Measurements from ENCODE around the gene PJA2.
A peak's percentile ranks its signal among the peaks of the same experiment; 100 is the strongest.

PJA2 gene

DNA sequence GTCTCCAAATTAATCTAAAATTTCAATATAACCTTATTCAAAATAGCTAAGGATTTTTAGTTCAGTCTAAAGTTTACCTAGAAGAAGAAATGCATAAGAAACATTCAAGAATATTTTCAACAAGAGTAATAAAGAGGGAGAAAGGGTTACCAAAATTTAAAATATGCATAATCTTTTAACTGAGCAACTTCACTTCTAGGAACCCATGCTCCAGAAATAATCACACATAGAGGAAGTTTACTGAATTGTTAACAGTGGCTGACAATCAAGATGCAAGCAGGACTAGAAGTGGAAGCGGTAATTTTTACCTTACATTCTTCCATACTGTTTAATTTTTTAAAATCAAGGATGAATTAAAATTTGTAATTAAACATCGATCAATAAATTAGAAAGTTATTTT lies 1.9 kb downstream of the PJA2 start:
- Histone ChIP-seq H3K4me3 (ENCODE audit: insufficient read depth, low read length, poor library complexity, severe bottlenecking) (peak overlapping the region; percentile 88), H2AFZ (ENCODE audit: low read depth, low read length, severe bottlenecking) (no peak overlapping the region), H4K20me1 (ENCODE audit: low read depth, low read length) (peaks cover 36% of the 10 kb centered on the region), H3F3A (ENCODE audit: insufficient read depth) (peaks cover 32% of the 10 kb centered on the region), H3K9me3 (ENCODE audit: insufficient read depth, low read length) (no peaks in the 10 kb centered on the region), H3K79me2 (ENCODE audit: insufficient read depth, low read length) (peaks cover 63% of the 10 kb centered on the region), H3K9ac (ENCODE audit: low read length) (peak overlapping the region; percentile 90), H3K4me2 (ENCODE audit: low read depth, low read length, poor library complexity, severe bottlenecking) (peak overlapping the region; percentile 88), H3K9me2 (replicated peaks; ENCODE audit: insufficient read depth, low read length) (no peaks in the 10 kb centered on the region), H3K27ac (ENCODE audit: low read depth, low read length) (peak overlapping the region; percentile 92), H3K27me3 (ENCODE audit: low read length) (no peaks in the 10 kb centered on the region), H3K36me3 (ENCODE audit: low read length) (no peaks in the 10 kb centered on the region; the same call in 1 of the 2 replicates)
- no peak for TF ChIP-seq EZH2phosphoT487 (conservative IDR thresholded peaks at IDR 0.05; ENCODE audit: low read length)
- TF ChIP-seq, protein P1, sequence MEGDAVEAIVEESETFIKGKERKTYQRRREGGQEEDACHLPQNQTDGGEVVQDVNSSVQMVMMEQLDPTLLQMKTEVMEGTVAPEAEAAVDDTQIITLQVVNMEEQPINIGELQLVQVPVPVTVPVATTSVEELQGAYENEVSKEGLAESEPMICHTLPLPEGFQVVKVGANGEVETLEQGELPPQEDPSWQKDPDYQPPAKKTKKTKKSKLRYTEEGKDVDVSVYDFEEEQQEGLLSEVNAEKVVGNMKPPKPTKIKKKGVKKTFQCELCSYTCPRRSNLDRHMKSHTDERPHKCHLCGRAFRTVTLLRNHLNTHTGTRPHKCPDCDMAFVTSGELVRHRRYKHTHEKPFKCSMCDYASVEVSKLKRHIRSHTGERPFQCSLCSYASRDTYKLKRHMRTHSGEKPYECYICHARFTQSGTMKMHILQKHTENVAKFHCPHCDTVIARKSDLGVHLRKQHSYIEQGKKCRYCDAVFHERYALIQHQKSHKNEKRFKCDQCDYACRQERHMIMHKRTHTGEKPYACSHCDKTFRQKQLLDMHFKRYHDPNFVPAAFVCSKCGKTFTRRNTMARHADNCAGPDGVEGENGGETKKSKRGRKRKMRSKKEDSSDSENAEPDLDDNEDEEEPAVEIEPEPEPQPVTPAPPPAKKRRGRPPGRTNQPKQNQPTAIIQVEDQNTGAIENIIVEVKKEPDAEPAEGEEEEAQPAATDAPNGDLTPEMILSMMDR (IDR thresholded peaks at IDR 0.05; ENCODE audit: insufficient read depth, low read length, poor library complexity, severe bottlenecking), result no peak

DNA sequence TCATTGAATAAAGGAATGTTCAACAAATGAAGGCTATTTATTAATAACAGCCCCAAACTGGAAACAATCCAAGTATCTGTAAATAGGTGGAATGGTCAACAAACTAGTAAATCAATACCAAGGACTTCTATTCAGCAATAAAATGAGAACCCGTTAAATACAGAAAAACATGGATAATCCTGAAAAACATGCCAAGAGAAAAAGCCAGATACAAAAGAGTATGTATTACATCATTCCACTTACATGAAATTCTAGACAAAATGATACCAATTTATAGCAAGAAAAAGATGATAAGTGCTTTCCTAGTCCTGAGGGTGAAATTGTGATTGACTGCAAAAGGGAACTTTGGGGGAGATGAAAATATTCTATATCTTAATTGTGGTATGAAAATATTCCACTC lies 3.1 kb downstream of the PJA2 start:
- H3K27me3 ChIP-seq (ENCODE audit: low read length), result no peaks in the 10 kb centered on the region
- no peaks in the 10 kb centered on the region for H3K9me2 ChIP-seq (replicated peaks; ENCODE audit: insufficient read depth, low read length)
- peaks cover 38% of the 10 kb centered on the region for H3F3A ChIP-seq (ENCODE audit: insufficient read depth)
- no peak overlapping the region for H3K9ac ChIP-seq (ENCODE audit: low read length)
- peak overlapping the region; percentile 88 for H3K4me2 ChIP-seq (ENCODE audit: low read depth, low read length, poor library complexity, severe bottlenecking)
- peaks cover 75% of the 10 kb centered on the region for H3K79me2 ChIP-seq (ENCODE audit: insufficient read depth, low read length)
- TF ChIP-seq, protein P1 (IDR thresholded peaks at IDR 0.05; ENCODE audit: insufficient read depth, low read length, poor library complexity, severe bottlenecking), result no peak
- TF ChIP-seq EZH2phosphoT487 (conservative IDR thresholded peaks at IDR 0.05; ENCODE audit: low read length), result no peak
- no peaks in the 10 kb centered on the region for H3K9me3 ChIP-seq (ENCODE audit: insufficient read depth, low read length)
- H4K20me1 ChIP-seq (ENCODE audit: low read depth, low read length), result peaks cover 46% of the 10 kb centered on the region
- H3K27ac ChIP-seq (ENCODE audit: low read depth, low read length), result no peak overlapping the region
- no peak overlapping the region for H2AFZ ChIP-seq (ENCODE audit: low read depth, low read length, severe bottlenecking)
- H3K36me3 ChIP-seq (ENCODE audit: low read length), result no peaks in the 10 kb centered on the region; the same call in 1 of the 2 replicates
- no peak overlapping the region for H3K4me3 ChIP-seq (ENCODE audit: insufficient read depth, low read length, poor library complexity, severe bottlenecking)

DNA sequence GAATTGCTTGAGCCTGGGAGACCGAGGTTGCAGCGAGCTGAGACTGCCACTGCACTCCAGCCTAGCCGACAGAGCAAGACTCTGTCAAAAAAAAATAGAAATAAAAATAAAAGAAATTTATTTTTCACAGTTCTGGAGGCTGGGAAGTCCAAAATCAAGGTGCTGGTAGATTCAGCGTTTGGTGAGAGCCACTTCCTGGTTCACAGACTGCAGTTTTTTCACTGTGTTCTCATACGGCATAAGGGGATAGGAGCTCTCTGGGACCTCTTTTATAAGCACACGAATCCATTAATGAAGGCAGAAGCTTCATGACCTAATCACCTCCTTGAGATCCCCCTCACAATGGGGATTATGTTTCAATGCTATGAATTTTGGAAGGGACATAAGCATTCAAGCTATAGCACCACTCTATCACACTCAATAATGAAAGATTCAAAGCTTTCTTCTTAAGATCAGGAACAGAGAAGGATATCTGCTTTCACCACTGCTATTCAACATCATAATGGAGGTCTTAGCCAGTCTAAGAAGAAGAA lies 5.3 kb downstream of the PJA2 start:
- H3K9me3 ChIP-seq (ENCODE audit: insufficient read depth, low read length), result no peaks in the 10 kb centered on the region
- no peak overlapping the region for H3K4me2 ChIP-seq (ENCODE audit: low read depth, low read length, poor library complexity, severe bottlenecking)
- H3K9ac ChIP-seq (ENCODE audit: low read length), result no peak overlapping the region
- TF ChIP-seq, protein P1 (IDR thresholded peaks at IDR 0.05; ENCODE audit: insufficient read depth, low read length, poor library complexity, severe bottlenecking), result no peak
- TF ChIP-seq EZH2phosphoT487 (conservative IDR thresholded peaks at IDR 0.05; ENCODE audit: low read length), result no peak
- H3K27ac ChIP-seq (ENCODE audit: low read depth, low read length), result no peak overlapping the region
- H3K27me3 ChIP-seq (ENCODE audit: low read length), result no peaks in the 10 kb centered on the region
- peaks cover 96% of the 10 kb centered on the region for H3K79me2 ChIP-seq (ENCODE audit: insufficient read depth, low read length)
- H3K36me3 ChIP-seq (ENCODE audit: low read length), result no peaks in the 10 kb centered on the region; the same call in 1 of the 2 replicates
- H2AFZ ChIP-seq (ENCODE audit: low read depth, low read length, severe bottlenecking), result no peak overlapping the region
- no peaks in the 10 kb centered on the region for H3K9me2 ChIP-seq (replicated peaks; ENCODE audit: insufficient read depth, low read length)
- H3F3A ChIP-seq (ENCODE audit: insufficient read depth), result peaks cover 27% of the 10 kb centered on the region
- H4K20me1 ChIP-seq (ENCODE audit: low read depth, low read length), result peaks cover 51% of the 10 kb centered on the region
- H3K4me3 ChIP-seq (ENCODE audit: insufficient read depth, low read length, poor library complexity, severe bottlenecking), result no peak overlapping the region

All from SU-DHL-6 (cell line).